HEK293 (cell line): ENCODE data around the gene RABEPK.
A peak's percentile ranks its signal among the peaks of the same experiment; 100 is the strongest.

Source experiments
- ATF2 ChIP-seq: fragments of 450-650 bp; formaldehyde crosslinking; IDR thresholded peaks from 2 replicates; pipeline ENCODE4 v1.5.1; 2016; ENCODE audit warnings: missing biosample characterization, missing genetic modification characterization, low read depth
- MYNN ChIP-seq: fragments of 450-650 bp; formaldehyde crosslinking; IDR thresholded peaks from 2 replicates; pipeline ENCODE4 v1.5.1; 2016; ENCODE audit warnings: missing biosample characterization, missing genetic modification characterization, borderline replicate concordance
- PRDM6 ChIP-seq: fragments of 450-650 bp; formaldehyde crosslinking; IDR thresholded peaks from 2 replicates; pipeline ENCODE4 v1.5.1; 2017; ENCODE audit warnings: missing biosample characterization, missing genetic modification characterization
- RBAK ChIP-seq: fragments of 450-650 bp; formaldehyde crosslinking; IDR thresholded peaks from 2 replicates; pipeline ENCODE4 v1.5.1; 2016; ENCODE audit warnings: missing biosample characterization, missing genetic modification characterization
- REST ChIP-seq: fragments of 450-650 bp; formaldehyde crosslinking; IDR thresholded peaks from 2 replicates; pipeline ENCODE4 v1.5.1; 2016; ENCODE audit warnings: missing biosample characterization, missing genetic modification characterization
- YY1 ChIP-seq: fragments of 450-650 bp; formaldehyde crosslinking; IDR thresholded peaks from 2 replicates; pipeline ENCODE4 v1.5.1; 2018; ENCODE audit warnings: missing biosample characterization, missing genetic modification characterization
- ZBTB26 ChIP-seq: fragments of 450-650 bp; formaldehyde crosslinking; optimal IDR thresholded peaks from 2 replicates; pipeline ENCODE3; 2016; ENCODE audit warnings: missing biosample characterization, mild to moderate bottlenecking, missing genetic modification characterization
- ZNF10 ChIP-seq: fragments of 450-650 bp; formaldehyde crosslinking; IDR thresholded peaks from 2 replicates; pipeline ENCODE4 v1.5.1; 2017; ENCODE audit warnings: missing biosample characterization, missing genetic modification characterization
- ZNF121 ChIP-seq: fragments of 450-650 bp; formaldehyde crosslinking; IDR thresholded peaks from 2 replicates; pipeline ENCODE4 v1.5.1; 2016; ENCODE audit warnings: missing biosample characterization, missing genetic modification characterization
- ZNF140 ChIP-seq: fragments of 450-650 bp; formaldehyde crosslinking; IDR thresholded peaks from 2 replicates; pipeline ENCODE4 v1.5.1; 2016; ENCODE audit warnings: missing biosample characterization, missing genetic modification characterization
- ZNF155 ChIP-seq: fragments of 450-650 bp; formaldehyde crosslinking; IDR thresholded peaks from 2 replicates; pipeline ENCODE4 v1.5.1; 2016; ENCODE audit warnings: missing biosample characterization, missing genetic modification characterization
- ZNF174 ChIP-seq: fragments of 450-650 bp; formaldehyde crosslinking; IDR thresholded peaks from 2 replicates; pipeline ENCODE4 v1.5.0; 2017; ENCODE audit warnings: missing biosample characterization, mild to moderate bottlenecking, missing genetic modification characterization
- ZNF184 ChIP-seq: fragments of 450-650 bp; IDR thresholded peaks from 2 replicates; pipeline ENCODE4 v1.5.1; 2018; ENCODE audit warnings: missing biosample characterization, mild to moderate bottlenecking, missing genetic modification characterization
- ZNF202 ChIP-seq: fragments of 450-650 bp; formaldehyde crosslinking; IDR thresholded peaks from 2 replicates; pipeline ENCODE4 v1.5.1; 2016; ENCODE audit warnings: missing biosample characterization, missing genetic modification characterization, borderline replicate concordance
- ZNF280D ChIP-seq: fragments of 450-650 bp; formaldehyde crosslinking; IDR thresholded peaks from 2 replicates; pipeline ENCODE4 v1.5.1; 2016; ENCODE audit warnings: missing biosample characterization, missing genetic modification characterization
- ZNF311 ChIP-seq: fragments of 450-650 bp; formaldehyde crosslinking; IDR thresholded peaks from 2 replicates; pipeline ENCODE4 v1.5.1; 2017; ENCODE audit warnings: missing biosample characterization, missing genetic modification characterization, borderline replicate concordance
- ZNF510 ChIP-seq: fragments of 450-650 bp; formaldehyde crosslinking; IDR thresholded peaks from 2 replicates; pipeline ENCODE4 v1.5.1; 2018; ENCODE audit warnings: mild to moderate bottlenecking, missing genetic modification characterization, missing biosample characterization; ENCODE audit not compliant: insufficient replicate concordance
- ZNF555 ChIP-seq: fragments of 450-650 bp; formaldehyde crosslinking; conservative IDR thresholded peaks from 2 replicates; pipeline ENCODE4 v1.5.1; 2017; ENCODE audit warnings: missing biosample characterization, mild to moderate bottlenecking, missing genetic modification characterization, inconsistent platforms
- ZNF585B ChIP-seq: fragments of 450-650 bp; formaldehyde crosslinking; IDR thresholded peaks from 2 replicates; pipeline ENCODE4 v1.5.1; 2016; ENCODE audit warnings: missing biosample characterization, missing genetic modification characterization
- ZNF600 ChIP-seq: fragments of 450-650 bp; formaldehyde crosslinking; IDR thresholded peaks from 2 replicates; pipeline ENCODE4 v1.5.1; 2016; ENCODE audit warnings: missing biosample characterization, missing genetic modification characterization
- ZNF629 ChIP-seq: fragments of 450-650 bp; formaldehyde crosslinking; IDR thresholded peaks from 2 replicates; pipeline ENCODE4 v1.5.1; 2017; ENCODE audit warnings: missing biosample characterization, missing genetic modification characterization
- ZNF660 ChIP-seq: fragments of 450-650 bp; IDR thresholded peaks from 2 replicates; pipeline ENCODE4 v1.5.1; 2018; ENCODE audit warnings: missing biosample characterization, mild to moderate bottlenecking, missing genetic modification characterization
- ZNF670 ChIP-seq: fragments of 450-650 bp; formaldehyde crosslinking; IDR thresholded peaks from 2 replicates; pipeline ENCODE4 v1.5.1; 2016; ENCODE audit warnings: missing biosample characterization, missing genetic modification characterization, low read depth
- ZNF792 ChIP-seq: fragments of 450-650 bp; formaldehyde crosslinking; IDR thresholded peaks from 2 replicates; pipeline ENCODE4 v1.5.1; 2016; ENCODE audit warnings: missing biosample characterization, missing genetic modification characterization
- ZSCAN16 ChIP-seq: fragments of 450-650 bp; formaldehyde crosslinking; IDR thresholded peaks from 2 replicates; pipeline ENCODE4 v1.5.1; 2016; ENCODE audit warnings: missing biosample characterization, missing genetic modification characterization
- ZSCAN30 ChIP-seq: fragments of 450-650 bp; IDR thresholded peaks from 2 replicates; pipeline ENCODE4 v1.5.1; 2018; ENCODE audit warnings: missing biosample characterization, mild to moderate bottlenecking, missing genetic modification characterization, moderate library complexity
- ZSCAN4 ChIP-seq: fragments of 450-650 bp; formaldehyde crosslinking; IDR thresholded peaks from 2 replicates; pipeline ENCODE4 v1.5.1; 2017; ENCODE audit warnings: missing biosample characterization, missing genetic modification characterization

Gene RABEPK

GRCh38 chr9:125241000-125241862 lies 40.9 kb downstream of the RABEPK start, which contains the start of gene HSPA5 (continued):
- TF ChIP-seq RBAK (tag by site-specific recombination) (no peak), ZSCAN30 (no peak), ZSCAN16 (tag by site-specific recombination) (no peak), ZNF202 (no peak), ATF2 (tag by site-specific recombination) (no peak), MYNN (tag by site-specific recombination) (no peak), PRDM6 (tag by site-specific recombination) (no peak), ZNF174 (tag by site-specific recombination) (no peak), ZNF140 (tag by site-specific recombination) (no peak), ZSCAN4 (no peak), ZNF660 (tag by site-specific recombination) (peak; percentile 73), ZNF184 (tag by site-specific recombination) (no peak), ZNF600 (peak; percentile 40; the same call in 1 of the 2 replicates), ZNF280D (tag by site-specific recombination) (no peak), ZNF510 (tag by site-specific recombination) (no peak), ZNF311 (no peak), ZNF155 (tag by site-specific recombination) (no peak), ZNF670 (no peak), ZNF121 (tag by site-specific recombination) (no peak), ZNF792 (0 out of 2 replicates have a peak, but pooled peaks have one; percentile 21), YY1 (tag by site-specific recombination) (no peak), ZBTB26 (tag by site-specific recombination) (peak; percentile 41), ZNF585B (tag by site-specific recombination) (no peak), ZNF555 (tag by site-specific recombination) (no peak), REST (tag by site-specific recombination) (peak; percentile 79), ZNF10 (0 out of 2 replicates have a peak, but pooled peaks have one; percentile 11), ZNF629 (peak; percentile 82)
